GM23338 (cell line): ENCODE data around the gene AFP. TPM values are rescaled to one million over a fixed set of nuclear protein-coding genes. Genes with fewer than 3 reads are reported as not detected.

ENCODE experiments used
- ATAC-seq: fragments of 200-7000 bp; cut with Tn5 transposase; 3 replicates; pipeline ENCODE4 v1.9.1; 2020
- DNase-seq: peaks from one replicate; pipeline ENCODE4 v3.0.0-alpha.2; 2015; ENCODE audit warnings: low spot score
- H2AFZ ChIP-seq: fragments of 200-600 bp; sonication (generic); 2 replicates; pipeline ENCODE4 v1.8.0; 2016; ENCODE audit warnings: antibody characterized with exemption, mild to moderate bottlenecking, moderate library complexity
- H3F3A ChIP-seq: fragments of 200-600 bp; sonication (generic); replicated peaks from 2 replicates; pipeline ENCODE4 v1.8.0; 2017; ENCODE audit warnings: antibody characterized with exemption, mixed run types, low read depth
- H3K27ac ChIP-seq: fragments of 200-600 bp; sonication (generic); 2 replicates; pipeline ENCODE4 v1.6.1; 2016; ENCODE audit warnings: low read depth
- H3K27me3 ChIP-seq: fragments of 200-600 bp; sonication (generic); 2 replicates; pipeline ENCODE4 v1.8.0; 2016; ENCODE audit warnings: mild to moderate bottlenecking, mixed run types, moderate library complexity; ENCODE audit not compliant: insufficient read depth
- H3K36me3 ChIP-seq: fragments of 200-600 bp; sonication (generic); 2 replicates; pipeline ENCODE4 v1.8.0; 2016; ENCODE audit warnings: mild to moderate bottlenecking; ENCODE audit not compliant: insufficient read depth
- H3K4me1 ChIP-seq: fragments of 200-600 bp; sonication (generic); 2 replicates; pipeline ENCODE4 v1.8.0; 2016; ENCODE audit warnings: mild to moderate bottlenecking, moderate library complexity; ENCODE audit not compliant: insufficient read depth
- H3K4me2 ChIP-seq: fragments of 200-600 bp; sonication (generic); 2 replicates; pipeline ENCODE4 v1.7.1; 2017; ENCODE audit warnings: mixed run types
- H3K4me3 ChIP-seq: fragments of 200-600 bp; sonication (generic); 2 replicates; pipeline ENCODE4 v1.6.1; 2016; ENCODE audit warnings: mixed run types
- H3K79me2 ChIP-seq: fragments of 200-600 bp; sonication (generic); replicated peaks from 2 replicates; pipeline ENCODE4 v1.8.0; 2017; ENCODE audit warnings: mild to moderate bottlenecking; ENCODE audit not compliant: insufficient read depth
- H3K9me2 ChIP-seq: fragments of 200-600 bp; sonication (generic); 2 replicates; pipeline ENCODE4 v1.8.0; 2017; ENCODE audit not compliant: insufficient read depth
- H4K20me1 ChIP-seq: fragments of 200-600 bp; sonication (generic); replicated peaks from 2 replicates; pipeline ENCODE4 v1.8.0; 2017; ENCODE audit warnings: mild to moderate bottlenecking; ENCODE audit not compliant: insufficient read depth
- H3K27ac Mint-ChIP-seq: 2 replicates; pipeline ENCODE4 v1.8.0; 2020; ENCODE audit warnings: inconsistent platforms, mild to moderate bottlenecking, moderate library complexity, mixed read lengths
- H3K27me3 Mint-ChIP-seq: 3 replicates; pipeline ENCODE4 v1.8.0; 2022; ENCODE audit warnings: low read depth, mild to moderate bottlenecking, moderate library complexity, mixed read lengths, inconsistent platforms; ENCODE audit not compliant: insufficient read depth, poor library complexity
- H3K36me3 Mint-ChIP-seq: 3 replicates; pipeline ENCODE4 v1.8.0; 2021; ENCODE audit warnings: low read depth, mild to moderate bottlenecking, inconsistent platforms, moderate library complexity, mixed read lengths
- H3K4me1 Mint-ChIP-seq: 3 replicates; pipeline ENCODE4 v1.8.0; 2020; ENCODE audit warnings: mild to moderate bottlenecking, inconsistent platforms, mixed read lengths
- H3K4me3 Mint-ChIP-seq: 3 replicates; pipeline ENCODE4 v1.8.0; 2021; ENCODE audit warnings: moderate library complexity, mild to moderate bottlenecking, inconsistent platforms, mixed read lengths
- H3K9me3 Mint-ChIP-seq: 3 replicates; pipeline ENCODE4 v1.8.0; 2020; ENCODE audit warnings: moderate library complexity, mild to moderate bottlenecking, inconsistent platforms, mixed read lengths
- CREB1 ChIP-seq: fragments of 250-450 bp; sonication (Bioruptor Pico); IDR thresholded peaks from 2 replicates; pipeline ENCODE4 v1.5.0; 2020; ENCODE audit warnings: low read depth, mild to moderate bottlenecking, moderate library complexity
- EZH2 ChIP-seq: fragments of 200-600 bp; sonication (generic); IDR thresholded peaks from one replicate; pipeline ENCODE4 v1.8.0; 2017; ENCODE audit warnings: antibody characterized with exemption, mild to moderate bottlenecking, low read depth; ENCODE audit not compliant: unreplicated experiment
- EZH2phosphoT487 ChIP-seq: fragments of 200-600 bp; sonication (generic); IDR thresholded peaks from one replicate; pipeline ENCODE4 v1.8.1; 2018; ENCODE audit warnings: antibody characterized with exemption; ENCODE audit not compliant: unreplicated experiment
- JUNB ChIP-seq: IDR thresholded peaks from one replicate; pipeline ENCODE4 v1.6.1; 2016; ENCODE audit warnings: antibody characterized with exemption; ENCODE audit not compliant: unreplicated experiment
- NANOG ChIP-seq: IDR thresholded peaks from 2 replicates; pipeline ENCODE4 v1.6.1; 2016; ENCODE audit warnings: antibody characterized with exemption, borderline replicate concordance
- POLR2AphosphoS5 ChIP-seq: IDR thresholded peaks from 2 replicates; pipeline ENCODE4 v1.6.1; 2016; ENCODE audit warnings: antibody characterized with exemption, low read depth
- STAT1 ChIP-seq: IDR thresholded peaks from one replicate; pipeline ENCODE4 v1.6.1; 2016; ENCODE audit warnings: antibody characterized with exemption; ENCODE audit not compliant: unreplicated experiment
- ZNF114 ChIP-seq: fragments of 250-450 bp; sonication (Bioruptor Pico); IDR thresholded peaks from 2 replicates; pipeline ENCODE4 v1.5.0; 2020; ENCODE audit warnings: mild to moderate bottlenecking, moderate library complexity
- ZNF331 ChIP-seq: fragments of 250-450 bp; sonication (Bioruptor Pico); IDR thresholded peaks from 2 replicates; pipeline ENCODE4 v1.5.0; 2020; ENCODE audit warnings: low read depth, mild to moderate bottlenecking, moderate library complexity
- polyA plus RNA-seq: library from polyadenylated mRNA; unstranded; fragments of >200 nt; fragmentation: Nextera tagmentation; extraction: Ambion mirVana; gene quantifications from 2 replicates; pipeline ENCODE4 v1.2.1, GENCODE V29; 2016
- total RNA-seq: library from RNA; depleted of rRNA; stranded (reverse); fragments of >200 nt; shearing (Covaris generic); gene quantifications from 2 replicates; pipeline ENCODE4 v1.2.3, GENCODE V29; 2014
- TF ChIP-seq, protein P1 (sequence below): fragments of 250-450 bp; sonication (Bioruptor Pico); IDR thresholded peaks from 2 replicates; pipeline ENCODE4 v1.5.0; 2020; ENCODE audit warnings: mild to moderate bottlenecking, moderate library complexity
- TF ChIP-seq, protein P2 (sequence below): IDR thresholded peaks from one replicate; pipeline ENCODE4 v1.6.1; 2018; ENCODE audit warnings: antibody characterized with exemption; ENCODE audit not compliant: unreplicated experiment
- TF ChIP-seq, protein P3 (sequence below): IDR thresholded peaks from 2 replicates; pipeline ENCODE4 v1.6.1; 2016; ENCODE audit warnings: antibody characterized with exemption
- TF ChIP-seq, protein P4 (sequence below), 2 experiments: fragments of 200-600 bp in 1 of 2; sonication (generic) in 1 of 2; conservative IDR thresholded peaks; 2 replicates each; pipeline versions ENCODE4 v1.5.1 to v1.6.1; 2016 to 2017; ENCODE audit warnings: antibody characterized with exemption in 2 of 2, low read depth in 2 of 2, mild to moderate bottlenecking in 2 of 2, moderate library complexity in 1 of 2

AFP gene
- total and polyA plus RNA-seq, 2 experiments from 2014 or later, result 4.0 to 17.3 TPM

DNA sequence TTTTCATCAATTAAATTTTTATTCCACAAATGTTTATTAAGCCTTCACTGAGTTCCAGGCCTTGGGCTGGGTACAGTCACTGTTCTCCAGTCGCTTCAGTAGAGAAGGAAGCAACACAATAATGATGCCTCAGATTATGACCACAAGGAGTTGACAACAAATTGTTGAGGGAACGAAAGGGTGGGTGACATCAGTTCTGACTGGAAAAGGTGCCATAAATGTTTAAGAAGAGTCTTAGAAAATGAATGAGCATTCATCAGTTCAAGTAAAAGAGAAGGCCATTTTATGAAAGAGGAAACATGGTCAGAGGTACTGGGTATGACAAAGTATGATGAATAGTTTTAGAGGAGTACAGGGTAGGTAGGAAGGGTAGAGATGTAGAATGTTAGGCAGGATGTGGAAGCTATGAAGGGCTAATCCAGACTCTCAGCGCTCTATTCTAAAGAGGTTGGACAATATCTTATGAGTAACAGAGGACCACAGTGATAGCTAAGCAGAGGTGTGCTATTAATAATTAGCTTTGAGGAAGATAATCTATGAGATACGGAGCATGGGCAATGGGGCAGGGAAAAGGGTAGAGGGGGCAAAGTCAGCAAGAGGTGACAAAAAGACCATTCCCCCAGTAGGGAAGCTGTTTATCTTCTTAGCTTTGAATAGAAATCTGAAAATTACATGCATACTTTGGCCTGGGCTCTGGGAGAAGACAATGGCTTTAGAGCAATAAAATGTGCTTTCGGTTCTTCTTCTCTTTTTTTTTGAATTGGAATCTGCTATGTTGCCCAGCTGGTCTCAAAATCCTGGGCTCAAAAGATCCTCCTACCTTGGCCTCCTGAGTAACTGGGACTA, 20.4 kb downstream of the AFP start:
- peaks cover 3% of the 10 kb centered on the region; the same call in 1 of the 2 replicates for H3K9me2 ChIP-seq
- H3K36me3 Mint-ChIP-seq, result peaks cover 16% of the 10 kb centered on the region

More for the DNA sequence above, 20.4 kb downstream of the AFP start:
- H3K27ac Mint-ChIP-seq, result no peak overlapping the region
- Histone ChIP-seq H3K4me3 (no peak overlapping the region), H3F3A (no peaks in the 10 kb centered on the region), H3K36me3 (no peaks in the 10 kb centered on the region), H3K27ac (no peak overlapping the region), H3K4me2 (no peak overlapping the region), H4K20me1 (no peaks in the 10 kb centered on the region), H3K79me2 (no peaks in the 10 kb centered on the region), H3K27me3 (no peaks in the 10 kb centered on the region), H2AFZ (no peak overlapping the region), H3K4me1 (peaks cover 29% of the 10 kb centered on the region)
- TF ChIP-seq POLR2AphosphoS5, result no peak
- no peak for TF ChIP-seq JUNB
- TF ChIP-seq EZH2, result no peak
- TF ChIP-seq, protein P1, sequence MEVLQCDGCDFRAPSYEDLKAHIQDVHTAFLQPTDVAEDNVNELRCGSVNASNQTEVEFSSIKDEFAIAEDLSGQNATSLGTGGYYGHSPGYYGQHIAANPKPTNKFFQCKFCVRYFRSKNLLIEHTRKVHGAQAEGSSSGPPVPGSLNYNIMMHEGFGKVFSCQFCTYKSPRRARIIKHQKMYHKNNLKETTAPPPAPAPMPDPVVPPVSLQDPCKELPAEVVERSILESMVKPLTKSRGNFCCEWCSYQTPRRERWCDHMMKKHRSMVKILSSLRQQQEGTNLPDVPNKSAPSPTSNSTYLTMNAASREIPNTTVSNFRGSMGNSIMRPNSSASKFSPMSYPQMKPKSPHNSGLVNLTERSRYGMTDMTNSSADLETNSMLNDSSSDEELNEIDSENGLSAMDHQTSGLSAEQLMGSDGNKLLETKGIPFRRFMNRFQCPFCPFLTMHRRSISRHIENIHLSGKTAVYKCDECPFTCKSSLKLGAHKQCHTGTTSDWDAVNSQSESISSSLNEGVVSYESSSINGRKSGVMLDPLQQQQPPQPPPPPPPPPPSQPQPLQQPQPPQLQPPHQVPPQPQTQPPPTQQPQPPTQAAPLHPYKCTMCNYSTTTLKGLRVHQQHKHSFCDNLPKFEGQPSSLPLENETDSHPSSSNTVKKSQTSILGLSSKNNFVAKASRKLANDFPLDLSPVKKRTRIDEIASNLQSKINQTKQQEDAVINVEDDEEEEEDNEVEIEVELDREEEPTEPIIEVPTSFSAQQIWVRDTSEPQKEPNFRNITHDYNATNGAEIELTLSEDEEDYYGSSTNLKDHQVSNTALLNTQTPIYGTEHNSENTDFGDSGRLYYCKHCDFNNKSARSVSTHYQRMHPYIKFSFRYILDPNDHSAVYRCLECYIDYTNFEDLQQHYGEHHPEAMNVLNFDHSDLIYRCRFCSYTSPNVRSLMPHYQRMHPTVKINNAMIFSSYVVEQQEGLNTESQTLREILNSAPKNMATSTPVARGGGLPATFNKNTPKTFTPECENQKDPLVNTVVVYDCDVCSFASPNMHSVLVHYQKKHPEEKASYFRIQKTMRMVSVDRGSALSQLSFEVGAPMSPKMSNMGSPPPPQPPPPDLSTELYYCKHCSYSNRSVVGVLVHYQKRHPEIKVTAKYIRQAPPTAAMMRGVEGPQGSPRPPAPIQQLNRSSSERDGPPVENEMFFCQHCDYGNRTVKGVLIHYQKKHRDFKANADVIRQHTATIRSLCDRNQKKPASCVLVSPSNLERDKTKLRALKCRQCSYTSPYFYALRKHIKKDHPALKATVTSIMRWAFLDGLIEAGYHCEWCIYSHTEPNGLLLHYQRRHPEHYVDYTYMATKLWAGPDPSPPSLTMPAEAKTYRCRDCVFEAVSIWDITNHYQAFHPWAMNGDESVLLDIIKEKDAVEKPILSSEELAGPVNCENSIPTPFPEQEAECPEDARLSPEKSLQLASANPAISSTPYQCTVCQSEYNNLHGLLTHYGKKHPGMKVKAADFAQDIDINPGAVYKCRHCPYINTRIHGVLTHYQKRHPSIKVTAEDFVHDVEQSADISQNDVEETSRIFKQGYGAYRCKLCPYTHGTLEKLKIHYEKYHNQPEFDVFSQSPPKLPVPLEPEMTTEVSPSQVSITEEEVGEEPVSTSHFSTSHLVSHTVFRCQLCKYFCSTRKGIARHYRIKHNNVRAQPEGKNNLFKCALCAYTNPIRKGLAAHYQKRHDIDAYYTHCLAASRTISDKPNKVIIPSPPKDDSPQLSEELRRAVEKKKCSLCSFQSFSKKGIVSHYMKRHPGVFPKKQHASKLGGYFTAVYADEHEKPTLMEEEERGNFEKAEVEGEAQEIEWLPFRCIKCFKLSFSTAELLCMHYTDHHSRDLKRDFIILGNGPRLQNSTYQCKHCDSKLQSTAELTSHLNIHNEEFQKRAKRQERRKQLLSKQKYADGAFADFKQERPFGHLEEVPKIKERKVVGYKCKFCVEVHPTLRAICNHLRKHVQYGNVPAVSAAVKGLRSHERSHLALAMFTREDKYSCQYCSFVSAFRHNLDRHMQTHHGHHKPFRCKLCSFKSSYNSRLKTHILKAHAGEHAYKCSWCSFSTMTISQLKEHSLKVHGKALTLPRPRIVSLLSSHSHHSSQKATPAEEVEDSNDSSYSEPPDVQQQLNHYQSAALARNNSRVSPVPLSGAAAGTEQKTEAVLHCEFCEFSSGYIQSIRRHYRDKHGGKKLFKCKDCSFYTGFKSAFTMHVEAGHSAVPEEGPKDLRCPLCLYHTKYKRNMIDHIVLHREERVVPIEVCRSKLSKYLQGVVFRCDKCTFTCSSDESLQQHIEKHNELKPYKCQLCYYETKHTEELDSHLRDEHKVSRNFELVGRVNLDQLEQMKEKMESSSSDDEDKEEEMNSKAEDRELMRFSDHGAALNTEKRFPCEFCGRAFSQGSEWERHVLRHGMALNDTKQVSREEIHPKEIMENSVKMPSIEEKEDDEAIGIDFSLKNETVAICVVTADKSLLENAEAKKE (CRISPR knock-in tag), result no peak
- TF ChIP-seq, protein P2, sequence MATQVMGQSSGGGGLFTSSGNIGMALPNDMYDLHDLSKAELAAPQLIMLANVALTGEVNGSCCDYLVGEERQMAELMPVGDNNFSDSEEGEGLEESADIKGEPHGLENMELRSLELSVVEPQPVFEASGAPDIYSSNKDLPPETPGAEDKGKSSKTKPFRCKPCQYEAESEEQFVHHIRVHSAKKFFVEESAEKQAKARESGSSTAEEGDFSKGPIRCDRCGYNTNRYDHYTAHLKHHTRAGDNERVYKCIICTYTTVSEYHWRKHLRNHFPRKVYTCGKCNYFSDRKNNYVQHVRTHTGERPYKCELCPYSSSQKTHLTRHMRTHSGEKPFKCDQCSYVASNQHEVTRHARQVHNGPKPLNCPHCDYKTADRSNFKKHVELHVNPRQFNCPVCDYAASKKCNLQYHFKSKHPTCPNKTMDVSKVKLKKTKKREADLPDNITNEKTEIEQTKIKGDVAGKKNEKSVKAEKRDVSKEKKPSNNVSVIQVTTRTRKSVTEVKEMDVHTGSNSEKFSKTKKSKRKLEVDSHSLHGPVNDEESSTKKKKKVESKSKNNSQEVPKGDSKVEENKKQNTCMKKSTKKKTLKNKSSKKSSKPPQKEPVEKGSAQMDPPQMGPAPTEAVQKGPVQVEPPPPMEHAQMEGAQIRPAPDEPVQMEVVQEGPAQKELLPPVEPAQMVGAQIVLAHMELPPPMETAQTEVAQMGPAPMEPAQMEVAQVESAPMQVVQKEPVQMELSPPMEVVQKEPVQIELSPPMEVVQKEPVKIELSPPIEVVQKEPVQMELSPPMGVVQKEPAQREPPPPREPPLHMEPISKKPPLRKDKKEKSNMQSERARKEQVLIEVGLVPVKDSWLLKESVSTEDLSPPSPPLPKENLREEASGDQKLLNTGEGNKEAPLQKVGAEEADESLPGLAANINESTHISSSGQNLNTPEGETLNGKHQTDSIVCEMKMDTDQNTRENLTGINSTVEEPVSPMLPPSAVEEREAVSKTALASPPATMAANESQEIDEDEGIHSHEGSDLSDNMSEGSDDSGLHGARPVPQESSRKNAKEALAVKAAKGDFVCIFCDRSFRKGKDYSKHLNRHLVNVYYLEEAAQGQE, result no peak
- TF ChIP-seq, protein P3, sequence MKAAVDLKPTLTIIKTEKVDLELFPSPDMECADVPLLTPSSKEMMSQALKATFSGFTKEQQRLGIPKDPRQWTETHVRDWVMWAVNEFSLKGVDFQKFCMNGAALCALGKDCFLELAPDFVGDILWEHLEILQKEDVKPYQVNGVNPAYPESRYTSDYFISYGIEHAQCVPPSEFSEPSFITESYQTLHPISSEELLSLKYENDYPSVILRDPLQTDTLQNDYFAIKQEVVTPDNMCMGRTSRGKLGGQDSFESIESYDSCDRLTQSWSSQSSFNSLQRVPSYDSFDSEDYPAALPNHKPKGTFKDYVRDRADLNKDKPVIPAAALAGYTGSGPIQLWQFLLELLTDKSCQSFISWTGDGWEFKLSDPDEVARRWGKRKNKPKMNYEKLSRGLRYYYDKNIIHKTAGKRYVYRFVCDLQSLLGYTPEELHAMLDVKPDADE, result no peak
- TF ChIP-seq EZH2phosphoT487, result no peak
- TF ChIP-seq ZNF331, result no peak
- TF ChIP-seq CREB1 (CRISPR knock-in tag), result no peak
- no peak for TF ChIP-seq NANOG
- TF ChIP-seq, protein P4, sequence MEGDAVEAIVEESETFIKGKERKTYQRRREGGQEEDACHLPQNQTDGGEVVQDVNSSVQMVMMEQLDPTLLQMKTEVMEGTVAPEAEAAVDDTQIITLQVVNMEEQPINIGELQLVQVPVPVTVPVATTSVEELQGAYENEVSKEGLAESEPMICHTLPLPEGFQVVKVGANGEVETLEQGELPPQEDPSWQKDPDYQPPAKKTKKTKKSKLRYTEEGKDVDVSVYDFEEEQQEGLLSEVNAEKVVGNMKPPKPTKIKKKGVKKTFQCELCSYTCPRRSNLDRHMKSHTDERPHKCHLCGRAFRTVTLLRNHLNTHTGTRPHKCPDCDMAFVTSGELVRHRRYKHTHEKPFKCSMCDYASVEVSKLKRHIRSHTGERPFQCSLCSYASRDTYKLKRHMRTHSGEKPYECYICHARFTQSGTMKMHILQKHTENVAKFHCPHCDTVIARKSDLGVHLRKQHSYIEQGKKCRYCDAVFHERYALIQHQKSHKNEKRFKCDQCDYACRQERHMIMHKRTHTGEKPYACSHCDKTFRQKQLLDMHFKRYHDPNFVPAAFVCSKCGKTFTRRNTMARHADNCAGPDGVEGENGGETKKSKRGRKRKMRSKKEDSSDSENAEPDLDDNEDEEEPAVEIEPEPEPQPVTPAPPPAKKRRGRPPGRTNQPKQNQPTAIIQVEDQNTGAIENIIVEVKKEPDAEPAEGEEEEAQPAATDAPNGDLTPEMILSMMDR (conservative IDR thresholded peaks at IDR 0.05; ENCODE audit: low read depth in 2 of 2), result no peak
- TF ChIP-seq STAT1, result no peak
- no peak for TF ChIP-seq ZNF114 (CRISPR knock-in tag)
- DNase-seq (no peak), ATAC-seq (no peak)
- H3K27me3 Mint-ChIP-seq, result peaks cover 2% of the 10 kb centered on the region
- peaks cover 28% of the 10 kb centered on the region for H3K4me1 Mint-ChIP-seq
- peaks cover 6% of the 10 kb centered on the region; the same call in 2 of the 3 replicates for H3K9me3 Mint-ChIP-seq
- H3K4me3 Mint-ChIP-seq, result no peak overlapping the region
